Liver (tissue), 9 donors: ENCODE measurements around the gene TLX3. TPM values are rescaled to one million over a fixed set of nuclear protein-coding genes. Genes with fewer than 3 reads are reported as not detected.

ENCODE experiments used
- DNase-seq: peaks from one replicate; pipeline ENCODE4 v3.0.0-alpha.2; 2017; ENCODE audit warnings: low spot score
- H3K27ac ChIP-seq, 2 donors: one replicate each; pipeline ENCODE4 v1.7.0; 2013; ENCODE audit warnings: inconsistent platforms in 2 of 2, low read length in 2 of 2, control low read depth in 1 of 2, low read depth in 1 of 2, mild to moderate bottlenecking in 1 of 2
- H3K27me3 ChIP-seq, 4 donors: one replicate each; pipeline versions ENCODE4 v1.6.1 to v1.7.0; 2013; ENCODE audit warnings: low read length in 3 of 4, inconsistent platforms in 1 of 4, mild to moderate bottlenecking in 1 of 4, moderate library complexity in 1 of 4; ENCODE audit not compliant: control insufficient read depth in 4 of 4, insufficient read depth in 4 of 4
- H3K36me3 ChIP-seq, 4 donors: one replicate each; pipeline versions ENCODE4 v1.6.1 to v1.7.0; 2013; ENCODE audit warnings: low read length in 3 of 4, mild to moderate bottlenecking in 3 of 4, low read depth in 1 of 4, moderate library complexity in 1 of 4; ENCODE audit not compliant: control insufficient read depth in 4 of 4, insufficient read depth in 3 of 4
- H3K4me1 ChIP-seq, 4 donors: one replicate each; pipeline versions ENCODE4 v1.6.1 to v1.7.0; 2013; ENCODE audit warnings: low read length in 3 of 4, mild to moderate bottlenecking in 3 of 4, moderate library complexity in 1 of 4; ENCODE audit not compliant: control insufficient read depth in 4 of 4, insufficient read depth in 4 of 4
- H3K4me3 ChIP-seq, 3 donors: one replicate each; pipeline versions ENCODE4 v1.6.1 to v1.7.0; 2013; ENCODE audit warnings: low read length in 3 of 3, control low read depth in 1 of 3, low read depth in 1 of 3, mild to moderate bottlenecking in 1 of 3
- H3K9ac ChIP-seq, 2 donors: one replicate each; pipeline ENCODE4 v1.7.0; 2013; ENCODE audit warnings: low read length in 2 of 2, mild to moderate bottlenecking in 2 of 2, moderate library complexity in 2 of 2, control low read depth in 1 of 2, low read depth in 1 of 2
- H3K9me3 ChIP-seq, 4 donors: one replicate each; pipeline versions ENCODE4 v1.6.1 to v1.7.0; 2013; ENCODE audit warnings: low read length in 3 of 4; ENCODE audit not compliant: control insufficient read depth in 4 of 4
- ATF3 ChIP-seq: IDR thresholded peaks from 2 replicates; pipeline ENCODE4 v1.6.1; 2016; ENCODE audit warnings: antibody characterized with exemption
- CTCF ChIP-seq: fragments of 150-350 bp; IDR thresholded peaks from 2 replicates; pipeline ENCODE4 v1.5.1; 2017; ENCODE audit warnings: improper control_type of control experiment, low read depth, low read length; ENCODE audit not compliant: missing input control
- FOXA1 ChIP-seq: IDR thresholded peaks from 2 replicates; pipeline ENCODE4 v1.6.1; 2016; ENCODE audit warnings: antibody characterized with exemption
- FOXA2 ChIP-seq: IDR thresholded peaks from 2 replicates; pipeline ENCODE4 v1.6.1; 2016; ENCODE audit warnings: antibody characterized with exemption
- JUND ChIP-seq, 2 donors: IDR thresholded peaks; 2 replicates each; pipeline ENCODE4 v1.6.1; 2016; ENCODE audit warnings: antibody characterized with exemption in 2 of 2
- MAX ChIP-seq: IDR thresholded peaks from 2 replicates; pipeline ENCODE4 v1.6.1; 2016; ENCODE audit warnings: antibody characterized with exemption
- REST ChIP-seq: IDR thresholded peaks from 2 replicates; pipeline ENCODE4 v1.6.1; 2016; ENCODE audit warnings: antibody characterized with exemption, mild to moderate bottlenecking
- RXRA ChIP-seq, 2 donors: IDR thresholded peaks; 2 replicates each; pipeline ENCODE4 v1.6.1; 2017 to 2018; ENCODE audit warnings: antibody characterized with exemption in 2 of 2, mild to moderate bottlenecking in 1 of 2
- YY1 ChIP-seq: IDR thresholded peaks from 2 replicates; pipeline ENCODE4 v1.6.1; 2016; ENCODE audit warnings: antibody characterized with exemption, mild to moderate bottlenecking
- ZBTB33 ChIP-seq: IDR thresholded peaks from 2 replicates; pipeline ENCODE4 v1.6.1; 2016; ENCODE audit warnings: antibody characterized with exemption
- WGBS: extraction: QIAGEN DNeasy Blood & Tissue Kit; methylation state at CpG from one replicate; pipeline ENCODE4 v1.1.7; 2013; 5-methylcytosine and 5-hydroxymethylcytosine counted together
- polyA plus RNA-seq, 2 donors: library from polyadenylated mRNA; stranded (reverse) in 1 of 2; unstranded in 1 of 2; fragments of 200-250 nt in 1 of 2; fragments of >200 nt in 1 of 2; fragmentation: Nextera tagmentation in 1 of 2; extraction: Ambion mirVana in 1 of 2; gene quantifications; one replicate each; pipeline versions ENCODE4 v1.2.1 to v1.2.3, GENCODE V29; 2013 to 2015
- total RNA-seq, 2 donors: library from RNA; depleted of rRNA; stranded (reverse); fragments of >200 nt; gene quantifications; one replicate each; pipeline ENCODE4 v1.2.3, GENCODE V29; 2014
- donor health status: healthy.
- donor health status: healthy.
- donor health status: healthy.
- donor health status: healthy.
- donor health status: healthy.

TLX3 gene
- total and polyA plus RNA-seq, 4 donors, result not detected

GRCh38 chr5:171299851-171300250 is 9.2 kb upstream of the TLX3 start (continued):
- TF ChIP-seq REST (no peak), YY1 (no peak), FOXA1 (no peak), MAX (no peak), ATF3 (no peak), FOXA2 (no peak), RXRA (IDR thresholded peaks at IDR 0.05) (no peak), ZBTB33 (no peak)

GRCh38 chr5:171300358-171300757 is 8.7 kb upstream of the TLX3 start:
- Histone ChIP-seq H3K4me1 (no peaks in the 10 kb centered on the region), H3K36me3 (no peaks in the 10 kb centered on the region), H3K9ac (no peak overlapping the region), H3K9me3 (no peaks in the 10 kb centered on the region), H3K4me3 (no peak overlapping the region), H3K27me3 (peaks cover 0 to 4% (median 3%) of the 10 kb centered on the region in 4 donors), H3K27ac (no peak overlapping the region)
- DNase-seq, result no peak
- TF ChIP-seq FOXA2, result no peak
- TF ChIP-seq CTCF, result no peak
- no peak for TF ChIP-seq JUND (IDR thresholded peaks at IDR 0.05)
- no peak for TF ChIP-seq REST
- 96% methylated on average over 7 of the region's 7 CpGs for WGBS
